SIG-M5 treated with dmso at 0.1 percent for 504 hours (cell line): ENCODE data around the gene MYBPC1.
"Not testable (repeated sequence)": the region's sequence is repeated elsewhere in the genome, so short reads cannot be mapped to it uniquely, and the experiment has no call there.

ENCODE experiments used
- DNase-seq: peaks from one replicate; lab custom pipeline; 2025; ENCODE audit not compliant: unreplicated experiment; lab: John Stamatoyannopoulos, UW

The MYBPC1 gene, protein sequence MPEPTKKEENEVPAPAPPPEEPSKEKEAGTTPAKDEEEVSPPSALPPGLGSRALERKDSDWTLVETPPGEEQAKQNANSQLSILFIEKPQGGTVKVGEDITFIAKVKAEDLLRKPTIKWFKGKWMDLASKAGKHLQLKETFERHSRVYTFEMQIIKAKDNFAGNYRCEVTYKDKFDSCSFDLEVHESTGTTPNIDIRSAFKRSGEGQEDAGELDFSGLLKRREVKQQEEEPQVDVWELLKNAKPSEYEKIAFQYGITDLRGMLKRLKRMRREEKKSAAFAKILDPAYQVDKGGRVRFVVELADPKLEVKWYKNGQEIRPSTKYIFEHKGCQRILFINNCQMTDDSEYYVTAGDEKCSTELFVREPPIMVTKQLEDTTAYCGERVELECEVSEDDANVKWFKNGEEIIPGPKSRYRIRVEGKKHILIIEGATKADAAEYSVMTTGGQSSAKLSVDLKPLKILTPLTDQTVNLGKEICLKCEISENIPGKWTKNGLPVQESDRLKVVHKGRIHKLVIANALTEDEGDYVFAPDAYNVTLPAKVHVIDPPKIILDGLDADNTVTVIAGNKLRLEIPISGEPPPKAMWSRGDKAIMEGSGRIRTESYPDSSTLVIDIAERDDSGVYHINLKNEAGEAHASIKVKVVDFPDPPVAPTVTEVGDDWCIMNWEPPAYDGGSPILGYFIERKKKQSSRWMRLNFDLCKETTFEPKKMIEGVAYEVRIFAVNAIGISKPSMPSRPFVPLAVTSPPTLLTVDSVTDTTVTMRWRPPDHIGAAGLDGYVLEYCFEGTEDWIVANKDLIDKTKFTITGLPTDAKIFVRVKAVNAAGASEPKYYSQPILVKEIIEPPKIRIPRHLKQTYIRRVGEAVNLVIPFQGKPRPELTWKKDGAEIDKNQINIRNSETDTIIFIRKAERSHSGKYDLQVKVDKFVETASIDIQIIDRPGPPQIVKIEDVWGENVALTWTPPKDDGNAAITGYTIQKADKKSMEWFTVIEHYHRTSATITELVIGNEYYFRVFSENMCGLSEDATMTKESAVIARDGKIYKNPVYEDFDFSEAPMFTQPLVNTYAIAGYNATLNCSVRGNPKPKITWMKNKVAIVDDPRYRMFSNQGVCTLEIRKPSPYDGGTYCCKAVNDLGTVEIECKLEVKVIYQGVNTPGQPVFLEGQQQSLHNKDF

DNA sequence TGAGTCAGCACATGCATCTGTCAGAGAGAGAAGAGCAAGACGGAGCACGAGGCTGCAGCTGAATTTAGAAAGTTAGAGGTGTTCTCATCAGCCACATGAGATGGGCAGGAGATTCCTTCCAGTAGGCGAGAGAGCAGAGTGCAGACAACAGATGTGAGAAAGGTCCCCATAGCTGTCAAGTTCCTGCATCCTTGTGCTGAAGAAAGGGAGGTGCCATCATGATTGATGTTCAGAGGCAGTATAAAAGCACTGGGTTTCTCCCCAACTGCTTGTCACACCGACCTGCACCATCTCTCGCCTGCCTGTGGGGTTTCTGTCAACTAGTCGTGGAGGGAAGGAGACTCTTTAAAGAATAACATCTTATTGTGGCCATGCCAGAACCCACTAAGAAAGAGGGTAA, at the start of gene MYBPC1:
TSS of gene MYBPC1 (plus strand) at position 272 of the 400 bp plus-strand sequence. CDS start at position 372, 100 bp downstream.
- DNase-seq: no peak

- no peak for DNase-seq
These were observed 43.2 kb upstream of the MYBPC1 start for GRCh38 chr12:101551362-101552114.

DNA sequence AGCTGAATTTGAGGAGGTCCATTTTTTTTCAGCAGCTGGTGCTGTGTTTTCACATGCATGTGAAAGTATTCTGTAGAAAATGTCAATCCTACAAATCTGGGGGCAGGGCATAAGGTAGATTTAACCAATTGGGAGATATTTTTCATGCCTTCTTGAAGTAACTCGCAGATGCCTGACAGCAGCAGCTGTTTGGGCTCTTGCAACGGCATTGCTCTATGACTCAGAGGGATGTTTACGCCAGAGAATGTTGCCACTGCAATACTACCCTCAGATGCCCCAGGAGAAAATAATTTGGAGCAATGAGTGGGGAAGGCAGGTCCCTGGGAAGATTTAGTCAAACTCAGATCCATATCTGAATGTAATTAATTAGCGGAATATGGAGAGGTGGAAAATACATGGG, 42.5 kb upstream of the MYBPC1 start:
- no peak for DNase-seq

- no peak for DNase-seq
These were observed 37.7 kb upstream of the MYBPC1 start for GRCh38 chr12:101557094-101557493.

DNA sequence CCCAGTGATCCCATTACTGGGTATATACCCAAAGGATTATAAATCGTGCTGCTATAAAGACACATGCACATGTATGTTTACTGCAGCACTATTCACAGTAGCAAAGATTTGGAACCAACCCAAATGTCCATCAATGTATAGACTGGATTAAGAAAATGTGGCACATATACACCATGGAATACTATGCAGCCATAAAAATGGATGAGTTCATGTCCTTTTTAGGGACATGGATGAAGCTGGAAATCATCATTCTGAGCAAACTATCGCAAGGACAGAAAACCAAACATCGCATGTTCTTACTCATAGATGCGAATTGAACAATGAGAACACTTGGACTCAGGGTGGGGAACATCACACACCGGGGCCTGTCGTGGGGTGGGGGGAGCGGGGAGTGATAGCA, 36.0 kb upstream of the MYBPC1 start:
- DNase-seq: not testable (repeated sequence)

- no peak for DNase-seq
These were observed 31.6 kb upstream of the MYBPC1 start for GRCh38 chr12:101563212-101563611.

GRCh38 chr12:101564912-101565311, 29.9 kb upstream of the MYBPC1 start:
- DNase-seq: no peak

DNA sequence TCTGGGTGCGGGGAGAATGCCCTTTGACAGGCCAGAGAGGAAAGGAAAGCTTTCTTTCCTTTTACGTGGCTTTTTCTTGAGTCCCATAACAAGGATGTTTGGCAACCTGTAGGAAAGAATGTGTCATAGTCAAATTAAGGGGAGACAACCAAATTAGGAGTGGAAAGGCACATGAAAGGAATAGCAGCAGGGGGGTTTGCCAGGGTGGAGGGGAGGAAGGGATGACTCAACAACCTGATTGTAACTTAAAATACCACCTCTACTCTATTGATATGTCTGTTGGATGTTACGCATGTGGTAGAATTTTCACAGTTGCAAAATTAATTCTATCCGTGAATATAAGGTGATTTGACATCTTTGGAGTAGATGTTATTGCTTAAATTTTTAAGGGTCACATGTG, 28.5 kb upstream of the MYBPC1 start:
- no peak for DNase-seq

DNA sequence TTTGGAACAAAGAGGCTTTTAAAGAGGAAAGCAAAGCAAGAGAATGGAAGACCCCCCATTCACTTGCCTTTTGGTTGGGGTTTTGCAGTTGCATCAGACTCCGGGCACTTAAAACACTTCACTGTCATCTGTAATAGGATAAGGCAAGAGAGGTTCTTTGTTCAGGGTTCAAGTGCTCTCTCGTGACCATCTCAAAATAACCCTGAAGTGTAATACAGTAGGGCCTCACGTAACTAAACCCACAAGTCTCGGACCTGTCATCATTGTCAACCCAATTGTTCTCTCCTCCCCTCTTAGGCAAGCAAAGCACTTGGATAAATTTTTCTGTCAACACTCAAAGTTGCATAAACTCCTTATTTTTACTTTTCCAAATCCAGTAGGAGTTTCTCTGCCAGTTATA, 26.9 kb upstream of the MYBPC1 start:
- no peak for DNase-seq

- DNase-seq: no peak
These were observed 24.7 kb upstream of the MYBPC1 start for GRCh38 chr12:101570047-101570446.

GRCh38 chr12:101571105-101571504, 23.7 kb upstream of the MYBPC1 start:
- DNase-seq: no peak

DNA sequence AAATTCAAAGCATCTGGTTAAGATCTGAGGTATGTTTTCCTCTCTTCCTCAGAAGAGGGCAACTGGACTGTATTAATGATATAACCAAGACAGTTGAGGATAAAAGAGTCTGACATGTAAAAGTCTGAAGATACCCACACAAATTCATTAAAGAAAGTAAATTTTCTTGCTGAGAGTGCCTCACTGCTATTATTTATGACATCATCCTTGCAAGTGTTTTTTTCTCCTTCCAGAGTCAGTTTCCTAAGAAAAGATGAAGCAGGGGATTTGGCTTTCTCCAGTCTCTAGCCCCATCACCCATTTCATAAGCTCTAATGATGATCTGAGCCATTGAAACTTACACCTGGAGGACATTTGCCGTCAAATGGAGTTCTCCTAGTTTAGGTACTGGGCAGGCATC, 21.0 kb upstream of the MYBPC1 start:
- no peak for DNase-seq

- DNase-seq: no peak
These were observed 16.4 kb upstream of the MYBPC1 start for GRCh38 chr12:101578417-101578816.

DNA sequence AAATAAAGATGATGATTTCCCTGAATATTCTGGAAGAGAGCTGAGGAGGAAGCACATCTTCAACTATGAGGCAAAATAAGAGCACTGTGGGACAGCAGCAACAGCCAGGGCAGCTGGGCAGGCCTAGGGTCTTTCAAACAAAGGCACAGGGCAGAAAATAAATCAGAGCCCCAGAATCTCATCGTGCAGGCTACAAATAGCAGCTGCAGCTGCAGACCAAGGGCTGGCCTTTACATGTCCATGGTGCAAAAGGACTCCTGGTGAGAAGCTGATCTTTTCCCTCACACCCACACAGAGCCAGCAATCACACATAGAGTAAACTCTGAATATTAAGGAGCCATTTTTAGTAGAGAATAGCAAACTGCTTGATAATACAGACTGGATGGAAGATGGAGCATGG, 13.6 kb upstream of the MYBPC1 start:
- no peak for DNase-seq

DNA sequence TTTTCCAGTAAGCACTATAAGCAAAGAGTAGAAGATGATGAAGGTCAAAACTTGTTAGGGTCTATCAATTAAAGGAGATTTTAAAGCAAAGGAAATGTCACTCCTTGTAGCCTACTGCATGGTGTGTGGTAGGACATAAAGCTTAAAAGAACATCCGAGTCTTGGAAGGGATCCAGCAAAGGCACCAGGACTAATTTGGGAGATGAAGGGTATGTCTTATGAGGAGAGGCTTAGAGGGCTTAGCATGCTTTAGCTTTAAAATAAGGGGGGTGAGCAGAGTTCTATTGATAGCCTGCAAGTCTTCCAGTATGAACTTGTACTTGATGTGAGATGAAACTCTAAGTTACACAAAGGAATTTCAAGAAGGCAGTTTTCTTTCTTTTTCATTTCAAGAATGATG, 11.8 kb upstream of the MYBPC1 start:
- DNase-seq: no peak

DNA sequence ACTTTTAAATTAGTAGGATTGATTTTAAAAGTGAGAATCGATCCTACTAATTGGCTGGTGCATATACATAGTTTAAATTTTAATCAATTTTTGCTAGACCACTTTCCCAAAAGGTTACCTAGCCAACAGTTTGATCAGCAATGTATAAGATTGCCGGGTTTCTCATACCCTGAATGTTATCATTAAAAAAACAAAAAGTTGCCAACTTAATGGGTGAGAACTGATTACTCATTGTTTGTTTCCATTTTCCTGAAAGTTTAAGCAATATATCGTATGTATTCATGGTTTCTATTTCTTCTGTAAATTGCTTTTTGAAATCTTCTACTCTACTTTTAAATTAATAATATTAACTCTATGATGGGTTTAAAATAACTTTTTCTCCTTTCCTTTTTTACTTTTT, 4.4 kb upstream of the MYBPC1 start:
- DNase-seq: no peak

- no peak for DNase-seq
These were observed 3.0 kb upstream of the MYBPC1 start for GRCh38 chr12:101591781-101592180.

- DNase-seq: no peak
These were observed 2.3 kb upstream of the MYBPC1 start for GRCh38 chr12:101592448-101592847.

GRCh38 chr12:101592921-101593320, 1.9 kb upstream of the MYBPC1 start:
- no peak for DNase-seq

DNA sequence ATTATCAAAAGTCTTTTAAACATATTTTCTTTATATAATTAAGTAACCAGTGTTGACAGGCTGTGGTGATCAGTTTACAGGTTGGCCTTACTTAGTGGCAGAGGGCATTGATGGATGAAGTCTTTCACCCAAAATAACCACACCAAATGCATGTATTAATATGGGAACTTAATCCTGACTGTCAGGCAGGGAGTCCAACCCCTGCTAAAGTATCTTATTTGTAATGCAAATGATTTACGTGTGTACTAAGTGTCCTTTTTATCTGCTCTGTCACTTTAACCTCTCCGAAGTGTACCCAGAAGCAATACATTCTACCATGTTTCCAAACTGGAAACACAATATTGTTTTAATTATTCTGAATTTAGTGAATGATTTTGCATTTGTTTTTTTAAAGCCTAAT, 1.4 kb downstream of the MYBPC1 start:
- no peak for DNase-seq

- DNase-seq: no peak
These were observed 2.4 kb downstream of the MYBPC1 start for GRCh38 chr12:101597164-101597563.
